Peyer's patch (tissue), 4 donors: Measurements from ENCODE around the gene CPA5.

Experiments
- CTCF ChIP-seq, 6 experiments: fragments of 450-650 bp in 4 of 6; fragments of 200-600 bp in 2 of 6; sonication (generic) in 1 of 6; IDR thresholded peaks; one replicate each; pipeline ENCODE4 v1.5.1; 2017 to 2019; ENCODE audit warnings: antibody characterized with exemption in 6 of 6, mild to moderate bottlenecking in 3 of 6, moderate library complexity in 1 of 6
- POLR2A ChIP-seq, 2 donors: fragments of 450-650 bp; IDR thresholded peaks; one replicate each; pipeline ENCODE4 v1.5.1; 2017; ENCODE audit warnings: antibody characterized with exemption in 2 of 2, mild to moderate bottlenecking in 2 of 2, moderate library complexity in 2 of 2

GRCh38 chr7:130393841-130394411 lies 49.3 kb downstream of the CPA5 start:
- TF ChIP-seq CTCF (IDR thresholded peaks at IDR 0.05) (no peak), POLR2A (IDR thresholded peaks at IDR 0.05) (no peak)
